ENCODE measurements around the gene OCEL1. TPM values are rescaled to one million over a fixed set of nuclear protein-coding genes. Genes with fewer than 3 reads are reported as not detected.
A peak's percentile ranks its signal among the peaks of the same experiment; 100 is the strongest.

OCEL1 gene
- total and polyA plus RNA-seq, 10 of the 15 experiments (the other 5 are each of a cell fraction or from before 2014, with no cell fraction given): 2.8 to 18.2 (median 7.4) TPM

DNA sequence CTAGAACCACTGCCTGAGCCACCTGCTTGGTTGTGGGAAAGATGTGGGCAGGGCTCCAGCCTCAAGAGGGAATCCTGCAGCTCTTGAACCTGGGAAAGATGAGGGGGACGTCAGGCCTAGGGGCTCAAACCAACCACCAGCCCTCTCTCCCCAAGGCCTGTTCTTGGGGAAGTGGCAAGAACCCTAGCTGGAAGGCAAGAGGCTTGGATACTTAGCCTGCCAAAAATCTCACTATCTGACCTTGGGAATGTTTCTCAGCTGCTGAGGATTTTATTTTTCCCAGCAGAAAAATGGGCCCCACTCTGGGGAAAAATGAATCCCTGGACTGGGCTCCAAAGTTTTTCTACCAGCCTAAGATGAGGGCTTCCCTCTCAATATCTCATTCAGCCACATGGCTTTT, 33.9 kb downstream of the OCEL1 start (continued):
- TF ChIP-seq ZNF687 (IDR thresholded peaks at IDR 0.05): no peak
- no peak for TF ChIP-seq SMARCA5 (IDR thresholded peaks at IDR 0.05)
- no peak for TF ChIP-seq RUNX3 (IDR thresholded peaks at IDR 0.05; ENCODE audit: low read length)

GRCh38 chr19:17260842-17261325, 34.9 kb downstream of the OCEL1 start:
- 3% methylated on average over 15 of the region's 15 CpGs for WGBS (ENCODE audit: insufficient coverage, insufficient replicate concordance, low lambda C conversion rate, missing lambda C conversion rate)
- peak; percentile 100 for ATAC-seq
- intact Hi-C loops (cut with micrococcal nuclease; ENCODE audit: unreplicated experiment): loop anchor here (1.0 to 10.0 kb wide), 3 partner anchors 21 to 486 kb away; no protein-coding TSS in a partner anchor
- no peaks in the 10 kb centered on the region for H3K79me2 ChIP-seq (ENCODE audit: control insufficient read depth, insufficient read depth, low read length)
- no peak overlapping the region for H3K27ac ChIP-seq (ENCODE audit: control insufficient read depth, insufficient read depth)
- peak; percentile 96 for FAIRE-seq
- H3K36me3 ChIP-seq (ENCODE audit: control insufficient read depth in 2 of 2, insufficient read depth in 2 of 2, low read length in 1 of 2): no peaks in the 10 kb centered on the region
- H3K4me1 ChIP-seq (ENCODE audit: control insufficient read depth, insufficient read depth, low read length): peaks cover 7% of the 10 kb centered on the region
- H3K9ac ChIP-seq (ENCODE audit: control insufficient read depth, insufficient read depth, low read length): no peak overlapping the region
- POLR2A ChIA-PET: interaction anchor here (0.6 kb wide), 1 partner anchor 48 kb away, joined by 3 read pairs; no protein-coding TSS in a partner anchor
- no peak overlapping the region for H3K4me3 ChIP-seq
- peak overlapping the region; percentile 77 for H2AFZ ChIP-seq (ENCODE audit: control insufficient read depth, low read depth, low read length)
- in situ Hi-C loops (cut with MboI): no loop called here
- DNase-seq (ENCODE audit: low read depth, low spot score): no peak
- H3K27me3 ChIP-seq (replicated peaks in 1 of 2; ENCODE audit: control insufficient read depth in 2 of 2, insufficient read depth in 2 of 2, low read length in 1 of 2): no peaks in the 10 kb centered on the region
- no peaks in the 10 kb centered on the region; the same call in 2 of the 3 replicates for H3K9me3 ChIP-seq (replicated peaks; ENCODE audit: control insufficient read depth, insufficient read depth, low read length)
- CTCF ChIA-PET: interaction anchor here (0.6 to 10.5 kb wide), 14 partner anchors 12 to 192 kb away, joined by 3 to 120 read pairs (median 4); partner anchors contain the start of genes ANKLE1, MRPL34 and USE1
- no peak overlapping the region; the same call in 1 of the 2 replicates for H3K4me2 ChIP-seq (ENCODE audit: control insufficient read depth, insufficient read depth)
- RAD21 ChIA-PET (ENCODE audit: unreplicated experiment): interaction anchor here (0.7 to 2.3 kb wide), 7 partner anchors 10 to 192 kb away, joined by 3 to 12 read pairs (median 4); partner anchors contain the start of gene ANKLE1
- H4K20me1 ChIP-seq (ENCODE audit: control insufficient read depth, insufficient read depth): no peaks in the 10 kb centered on the region
- no TSS peak for BruUV-seq (replicated peaks)
- SMC1A ChIA-PET (ENCODE audit: uncharacterized antibody, unreplicated experiment): interaction anchor here (0.6 to 1.9 kb wide), 8 partner anchors 14 to 195 kb away, joined by 3 to 7 read pairs (median 4); partner anchors contain the start of genes ABHD8, MRPL34 and USE1
- TF ChIP-seq CREB1 (IDR thresholded peaks at IDR 0.05; ENCODE audit: low read depth) (peak; percentile 60), CREM (IDR thresholded peaks at IDR 0.05; ENCODE audit: low read depth) (peak; percentile 70), YY1 (IDR thresholded peaks at IDR 0.05; ENCODE audit: low read depth, low read length) (peak; percentile 81), RFX5 (IDR thresholded peaks at IDR 0.05; ENCODE audit: low read depth, low read length) (0 out of 2 replicates have a peak, but pooled peaks have one; percentile 47), HDGF (IDR thresholded peaks at IDR 0.05) (peak; percentile 88), ZNF274 (IDR thresholded peaks at IDR 0.05; ENCODE audit: insufficient read depth, insufficient read length) (no peak), PAX5 (IDR thresholded peaks at IDR 0.05; ENCODE audit: borderline replicate concordance, low read depth, low read length) (0 out of 2 replicates have a peak, but pooled peaks have one; percentile 28), SMARCA5 (IDR thresholded peaks at IDR 0.05) (peak; percentile 54; the same call in 1 of the 2 replicates), POU2F2 (IDR thresholded peaks at IDR 0.05; ENCODE audit: borderline replicate concordance, low read depth, low read length) (peak; percentile 42; the same call in 1 of the 3 replicates), BHLHE40 (IDR thresholded peaks at IDR 0.05; ENCODE audit: borderline replicate concordance in 1 of 2, low read depth in 2 of 2, low read length in 1 of 2) (0 out of 4 replicates have a peak, but pooled peaks of 1 of the 2 experiments have one; percentile 22), EED (IDR thresholded peaks at IDR 0.05; ENCODE audit: low read depth) (no peak), NR2C2 (IDR thresholded peaks at IDR 0.05; ENCODE audit: borderline replicate concordance, control insufficient read depth, insufficient read length, low read depth) (no peak), CTCF (IDR thresholded peaks at IDR 0.05 in 2 of 3, conservative IDR thresholded peaks at IDR 0.05 in 1 of 3; ENCODE audit: control insufficient read depth in 2 of 3, extremely low read depth in 1 of 3, insufficient read depth in 1 of 3, low read depth in 3 of 3, low read length in 3 of 3) (peak; percentile 90 to 99 (median 97)), TCF12 (IDR thresholded peaks at IDR 0.05; ENCODE audit: low read depth, low read length) (peak; percentile 42; the same call in 1 of the 2 replicates), HDAC6 (IDR thresholded peaks at IDR 0.05; ENCODE audit: unreplicated experiment) (no peak)
